HCT116 (cell line): ENCODE results near the gene ESPN. TPM values are rescaled to one million over a fixed set of nuclear protein-coding genes. Genes with fewer than 3 reads are reported as not detected.
A peak's percentile ranks its signal among the peaks of the same experiment; 100 is the strongest.

ENCODE experiments used
- ATAC-seq: fragments of 200-7000 bp; cut with Tn5 transposase; 2 replicates; pipeline ENCODE4 v1.9.1; 2020; ENCODE audit warnings: mild to moderate bottlenecking, moderate library complexity
- BruUV-seq: library from RNA; stranded (reverse); fragments of 400-500 nt; replicated peaks from 2 replicates; lab custom pipeline; 2021; lab: Mats Ljungman, UMichigan
- CTCF ChIA-PET: fragments of 300-600 bp; sonication (Branson Sonifier 250); formaldehyde crosslinking; loops from one replicate; lab custom pipeline; 2021; ENCODE audit warnings: antibody characterized with exemption; lab: Charles Lee
- POLR2A ChIA-PET: fragments of 300-600, 350-600 bp; sonication (Branson Sonifier 250); formaldehyde crosslinking; loops from one replicate; lab custom pipeline; 2021; ENCODE audit warnings: antibody characterized with exemption; lab: Charles Lee
- RAD21 ChIA-PET, 2 experiments: fragments of 300-600 bp; sonication (Branson Sonifier 250); formaldehyde crosslinking; loops; one replicate each; lab custom pipeline; 2023; ENCODE audit warnings: low total read pairs in 2 of 2; ENCODE audit not compliant: uncharacterized antibody in 2 of 2, unreplicated experiment in 2 of 2, low non-redundant PET in 1 of 2; lab: Charles Lee
- DNase-seq: peaks from one replicate; pipeline ENCODE4 v3.0.0-alpha.2; 2010; ENCODE audit warnings: low read depth, low spot score
- H2AFZ ChIP-seq: fragments of 200-600 bp; shearing (Covaris generic), sonication (generic); 2 replicates; pipeline ENCODE4 v1.6.1; 2017; ENCODE audit warnings: low read depth, mixed run types, mixed read lengths, antibody characterized with exemption, low read length; ENCODE audit not compliant: poor library complexity, severe bottlenecking
- H3K27ac ChIP-seq: 2 replicates; pipeline ENCODE4 v1.5.1; 2012; ENCODE audit warnings: low read depth, low read length
- H3K27me3 ChIP-seq: fragments of 200-600 bp; sonication (generic); 2 replicates; pipeline ENCODE4 v1.6.1; 2016; ENCODE audit warnings: mixed run types, low read length, mixed read lengths; ENCODE audit not compliant: insufficient read depth
- H3K36me3 ChIP-seq, 2 experiments: fragments of 200-500 bp in 1 of 2; fragments of 200-600 bp in 1 of 2; sonication (Bioruptor generic) in 1 of 2; sonication (generic) in 1 of 2; 2 replicates each; pipeline versions ENCODE4 v1.5.1 to v1.6.1; 2014 to 2016; ENCODE audit warnings: low read length in 2 of 2, inconsistent platforms in 1 of 2, mixed read lengths in 1 of 2, mixed run types in 1 of 2; ENCODE audit not compliant: insufficient read depth in 2 of 2, control insufficient read depth in 1 of 2
- H3K4me1 ChIP-seq, 2 experiments: fragments of 200-600 bp in 1 of 2; sonication (generic) in 1 of 2; 2 replicates each; pipeline versions ENCODE4 v1.5.1 to v1.6.1; 2012 to 2017; ENCODE audit warnings: low read length in 2 of 2, inconsistent platforms in 1 of 2, mild to moderate bottlenecking in 1 of 2, mixed read lengths in 1 of 2, mixed run types in 1 of 2, moderate library complexity in 1 of 2; ENCODE audit not compliant: insufficient read depth in 2 of 2, control insufficient read depth in 1 of 2
- H3K4me2 ChIP-seq: fragments of 200-600 bp; sonication (generic); 2 replicates; pipeline ENCODE4 v1.6.1; 2017; ENCODE audit warnings: mixed run types, low read length, mixed read lengths
- H3K4me3 ChIP-seq, 2 experiments: fragments of 200-600 bp in 1 of 2; sonication (generic) in 1 of 2; replicated peaks in 1 of 2; 2 replicates each; pipeline ENCODE4 v1.5.1; 2011 to 2016; ENCODE audit warnings: low read length in 2 of 2, control low read depth in 1 of 2, low read depth in 1 of 2, mild to moderate bottlenecking in 1 of 2, mixed read lengths in 1 of 2, mixed run types in 1 of 2
- H3K79me2 ChIP-seq: fragments of 200-600 bp; sonication (generic); 2 replicates; pipeline ENCODE4 v1.6.1; 2017; ENCODE audit warnings: mild to moderate bottlenecking, mixed run types, low read length, moderate library complexity, mixed read lengths; ENCODE audit not compliant: insufficient read depth
- H3K9ac ChIP-seq: fragments of 200-600 bp; sonication (generic); 2 replicates; pipeline ENCODE4 v1.6.1; 2016; ENCODE audit warnings: low read length, mixed read lengths
- H3K9me2 ChIP-seq: fragments of 200-600 bp; sonication (generic), shearing (Covaris generic); 2 replicates; pipeline ENCODE4 v1.6.1; 2017; ENCODE audit warnings: mixed run types, mild to moderate bottlenecking, moderate library complexity; ENCODE audit not compliant: insufficient read depth
- H3K9me3 ChIP-seq, 2 experiments: fragments of 200-500 bp in 1 of 2; fragments of 200-600 bp in 1 of 2; sonication (Bioruptor generic) in 1 of 2; sonication (generic) in 1 of 2; 2 replicates each; pipeline ENCODE4 v1.6.1; 2014 to 2017; ENCODE audit warnings: low read length in 2 of 2, mixed read lengths in 2 of 2, inconsistent platforms in 1 of 2, low read depth in 1 of 2, mild to moderate bottlenecking in 1 of 2, mixed run types in 1 of 2, moderate library complexity in 1 of 2; ENCODE audit not compliant: control insufficient read depth in 1 of 2, insufficient read depth in 1 of 2
- H4K20me1 ChIP-seq: fragments of 200-600 bp; sonication (generic), shearing (Covaris generic); 2 replicates; pipeline ENCODE4 v1.6.1; 2017; ENCODE audit warnings: mixed run types, mild to moderate bottlenecking, moderate library complexity; ENCODE audit not compliant: insufficient read depth
- JUND ChIP-seq: IDR thresholded peaks from 2 replicates; pipeline ENCODE4 v1.6.1; 2012
- POLR2A ChIP-seq: IDR thresholded peaks from 2 replicates; pipeline ENCODE4 v1.7.0; 2011; ENCODE audit warnings: borderline replicate concordance; ENCODE audit not compliant: insufficient read depth, insufficient read length; ENCODE audit errors: extremely low read depth
- POLR2AphosphoS5 ChIP-seq: IDR thresholded peaks from 2 replicates; pipeline ENCODE4 v1.6.1; 2011; ENCODE audit warnings: mild to moderate bottlenecking, low read depth, low read length, moderate library complexity
- SIN3A ChIP-seq: IDR thresholded peaks from 2 replicates; pipeline ENCODE4 v1.6.1; 2012; ENCODE audit warnings: low read depth
- TCF7L2 ChIP-seq: IDR thresholded peaks from 2 replicates; pipeline ENCODE4 v1.7.0; 2011; ENCODE audit warnings: borderline replicate concordance, inconsistent platforms; ENCODE audit not compliant: insufficient read depth, insufficient read length; ENCODE audit errors: extremely low read depth
- YY1 ChIP-seq: IDR thresholded peaks from 2 replicates; pipeline ENCODE4 v1.6.1; 2011; ENCODE audit warnings: low read length, low read depth, moderate library complexity, mild to moderate bottlenecking; ENCODE audit not compliant: insufficient replicate concordance; ENCODE audit errors: extremely low read depth
- ZFX ChIP-seq: fragments of 450-650 bp; IDR thresholded peaks from 2 replicates; pipeline ENCODE4 v1.6.1; 2017
- ZNF274 ChIP-seq: fragments of 200-500 bp; sonication (Bioruptor generic); IDR thresholded peaks from 2 replicates; pipeline ENCODE4 v1.6.1; 2014; ENCODE audit warnings: mild to moderate bottlenecking, low read depth, low read length, inconsistent platforms
- intact Hi-C: fragments of 100-400 bp; cut with micrococcal nuclease; formaldehyde crosslinking; loops from 2 replicates; pipeline ENCODE4 v1.10.0; 2022
- total RNA-seq: library from RNA; stranded (reverse); gene quantifications from one replicate; pipeline ENCODE4 v1.2.1, GENCODE V29; 2021; ENCODE audit not compliant: unreplicated experiment
- TF ChIP-seq, protein P1 (sequence below): IDR thresholded peaks from 2 replicates; pipeline ENCODE4 v1.6.1; 2011; ENCODE audit warnings: mild to moderate bottlenecking, low read length, moderate library complexity; ENCODE audit not compliant: insufficient replicate concordance; ENCODE audit errors: extremely low read depth
- TF ChIP-seq, protein P2 (sequence below): IDR thresholded peaks from 2 replicates; pipeline ENCODE4 v1.6.1; 2012

ESPN gene
- total RNA-seq, 1 experiment from 2014 or later: 114 TPM

DNA sequence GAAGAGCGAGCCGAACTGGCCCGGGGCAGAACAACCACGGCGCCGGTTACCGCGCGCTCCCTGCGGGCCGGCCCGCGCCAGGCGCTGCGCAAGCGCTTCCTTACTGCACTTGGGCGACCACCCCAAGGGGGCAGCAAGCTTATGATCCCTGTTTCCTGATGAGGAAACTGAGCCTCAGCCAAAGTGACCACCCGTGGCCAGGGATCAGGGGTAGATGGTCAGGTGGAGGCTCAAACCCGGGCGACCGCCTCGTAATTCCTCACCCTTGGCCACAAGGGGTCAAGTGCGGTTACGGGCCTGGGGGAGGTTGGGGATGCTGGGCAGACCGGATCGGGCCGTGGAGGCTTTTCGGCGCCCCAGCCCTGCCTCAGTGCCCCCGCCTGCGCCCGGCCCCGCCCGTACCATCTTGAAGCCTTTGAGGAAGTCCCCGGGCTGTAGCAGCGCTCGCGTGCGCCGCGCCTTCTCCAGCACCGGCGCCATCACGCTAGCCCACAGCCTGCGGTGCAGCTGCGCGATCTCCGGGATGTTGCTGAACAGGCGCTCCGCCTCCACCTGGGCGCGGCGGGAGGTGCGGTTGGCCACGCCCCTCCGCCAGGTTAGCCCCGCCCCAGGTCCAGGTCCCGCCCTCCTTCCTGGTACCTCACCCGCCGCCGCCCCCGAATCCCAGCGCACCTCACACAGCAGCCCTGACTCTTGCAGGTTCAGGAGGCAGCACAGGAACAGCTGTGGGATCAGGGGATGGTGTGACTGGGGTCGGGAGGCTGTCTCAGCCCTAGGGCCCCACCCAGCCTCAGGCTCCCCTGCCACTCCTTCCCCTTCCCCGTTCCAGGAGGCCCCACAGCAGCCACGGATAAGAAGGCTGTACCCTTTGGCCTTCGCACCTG, 46.8 kb downstream of the ESPN start:
- ChIA-PET CTCF (interaction anchor here (0.6 to 2.0 kb wide), 13 partner anchors 7 to 222 kb away, joined by 3 to 10 read pairs (median 5); partner anchors contain the start of gene HES2), POLR2A (interaction anchor here (1.0 to 1.5 kb wide), 2 partner anchors 20 to 31 kb away, joined by 3 to 7 read pairs; partner anchors contain the start of gene PLEKHG5), RAD21 (interaction anchor here in 1 of 2 experiments (0.6 to 0.7 kb wide), 2 partner anchors 21 to 49 kb away, joined by 4 to 5 read pairs; no protein-coding TSS in a partner anchor)
- peak overlapping the region; percentile 80 for H3K27ac ChIP-seq
- no peak overlapping the region for H2AFZ ChIP-seq
- DNase-seq (peak; percentile 58), ATAC-seq (peak; percentile 82)
- H4K20me1 ChIP-seq: no peaks in the 10 kb centered on the region
- no peaks in the 10 kb centered on the region for H3K79me2 ChIP-seq
- intact Hi-C loops: no loop called here
- no peaks in the 10 kb centered on the region for H3K27me3 ChIP-seq
- H3K4me1 ChIP-seq: peaks cover 24 to 36% of the 10 kb centered on the region in 2 experiments
- peaks cover 6 to 10% of the 10 kb centered on the region in 2 experiments; a peak in 2 of 4 replicates for H3K36me3 ChIP-seq
- no TSS peak for BruUV-seq
- peak overlapping the region; percentile 54 to 67 for H3K4me3 ChIP-seq
- H3K9me2 ChIP-seq: no peaks in the 10 kb centered on the region
- TF ChIP-seq TCF7L2 (peak; percentile 18), ZFX (peak; percentile 62; the same call in 1 of the 2 replicates), YY1 (peak; percentile 88), ZNF274 (no peak), JUND (no peak), POLR2A (peak; percentile 77), SIN3A (no peak), POLR2AphosphoS5 (peak; percentile 78)
- TF ChIP-seq, protein P1, sequence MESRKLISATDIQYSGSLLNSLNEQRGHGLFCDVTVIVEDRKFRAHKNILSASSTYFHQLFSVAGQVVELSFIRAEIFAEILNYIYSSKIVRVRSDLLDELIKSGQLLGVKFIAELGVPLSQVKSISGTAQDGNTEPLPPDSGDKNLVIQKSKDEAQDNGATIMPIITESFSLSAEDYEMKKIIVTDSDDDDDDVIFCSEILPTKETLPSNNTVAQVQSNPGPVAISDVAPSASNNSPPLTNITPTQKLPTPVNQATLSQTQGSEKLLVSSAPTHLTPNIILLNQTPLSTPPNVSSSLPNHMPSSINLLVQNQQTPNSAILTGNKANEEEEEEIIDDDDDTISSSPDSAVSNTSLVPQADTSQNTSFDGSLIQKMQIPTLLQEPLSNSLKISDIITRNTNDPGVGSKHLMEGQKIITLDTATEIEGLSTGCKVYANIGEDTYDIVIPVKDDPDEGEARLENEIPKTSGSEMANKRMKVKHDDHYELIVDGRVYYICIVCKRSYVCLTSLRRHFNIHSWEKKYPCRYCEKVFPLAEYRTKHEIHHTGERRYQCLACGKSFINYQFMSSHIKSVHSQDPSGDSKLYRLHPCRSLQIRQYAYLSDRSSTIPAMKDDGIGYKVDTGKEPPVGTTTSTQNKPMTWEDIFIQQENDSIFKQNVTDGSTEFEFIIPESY: no peak
- TF ChIP-seq, protein P2, sequence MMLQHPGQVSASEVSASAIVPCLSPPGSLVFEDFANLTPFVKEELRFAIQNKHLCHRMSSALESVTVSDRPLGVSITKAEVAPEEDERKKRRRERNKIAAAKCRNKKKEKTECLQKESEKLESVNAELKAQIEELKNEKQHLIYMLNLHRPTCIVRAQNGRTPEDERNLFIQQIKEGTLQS: no peak
- H3K4me2 ChIP-seq: peak overlapping the region; percentile 86
- H3K9ac ChIP-seq: peak overlapping the region; percentile 68
- no peaks in the 10 kb centered on the region for H3K9me3 ChIP-seq
